ENCODE results near the gene PDE4A. TPM values are rescaled to one million over a fixed set of nuclear protein-coding genes. Genes with fewer than 3 reads are reported as not detected.
A peak's percentile ranks its signal among the peaks of the same experiment; 100 is the strongest.

PDE4A gene
- total RNA-seq, 1 experiment from 2014 or later: 3.7 TPM

GRCh38 chr19:10395003-10395402 lies 25.3 kb upstream of the PDE4A start:
- ChIA-PET CTCF (no interaction called here), POLR2A (no interaction called here)

GRCh38 chr19:10395436-10395835 lies 24.9 kb upstream of the PDE4A start:
- ChIA-PET CTCF (no interaction called here), POLR2A (no interaction called here)
- TSS peak; percentile 39 for BruUV-seq (replicated peaks)
- peaks cover 59% of the 10 kb centered on the region for H3K36me3 Mint-ChIP-seq (ENCODE audit: insufficient read depth, unreplicated experiment)
- intact Hi-C loops (cut with micrococcal nuclease; ENCODE audit: unreplicated experiment): no loop called here
- H3K4me1 ChIP-seq: no peaks in the 10 kb centered on the region
- no peak overlapping the region for H3K27ac Mint-ChIP-seq (ENCODE audit: unreplicated experiment)
- no peak for TF ChIP-seq CTCF (IDR thresholded peaks at IDR 0.05; ENCODE audit: insufficient read depth in 1 of 2, low read depth in 1 of 2, low read length in 1 of 2, severe bottlenecking in 1 of 2, unreplicated experiment in 1 of 2)
- no peaks in the 10 kb centered on the region for H3K27me3 ChIP-seq (replicated peaks; ENCODE audit: control insufficient read depth, insufficient read depth, low read length)
- H3K27me3 Mint-ChIP-seq (ENCODE audit: insufficient read depth, unreplicated experiment): no peaks in the 10 kb centered on the region
- H3K36me3 ChIP-seq (ENCODE audit: control insufficient read depth, insufficient read depth, low read length): peaks cover 4% of the 10 kb centered on the region
- no peak overlapping the region for H3K4me3 ChIP-seq (ENCODE audit: low read depth, low read length)
- no peaks in the 10 kb centered on the region for H3K9me3 Mint-ChIP-seq (ENCODE audit: unreplicated experiment)
- H3K4me3 Mint-ChIP-seq (ENCODE audit: unreplicated experiment): no peak overlapping the region
- DNase-seq: no peak
- H3K9me3 ChIP-seq: no peaks in the 10 kb centered on the region
- no peaks in the 10 kb centered on the region for H3K4me1 Mint-ChIP-seq (ENCODE audit: low read depth, unreplicated experiment)

More at GRCh38 chr19:10395003-10395402, 25.3 kb upstream of the PDE4A start:
- no TSS peak for BruUV-seq (replicated peaks)
- Histone ChIP-seq H3K4me3 (ENCODE audit: low read depth, low read length) (no peak overlapping the region), H3K4me1 (no peaks in the 10 kb centered on the region), H3K36me3 (ENCODE audit: control insufficient read depth, insufficient read depth, low read length) (peaks cover 3% of the 10 kb centered on the region), H3K9me3 (no peaks in the 10 kb centered on the region), H3K27me3 (replicated peaks; ENCODE audit: control insufficient read depth, insufficient read depth, low read length) (no peaks in the 10 kb centered on the region)
- H3K27me3 Mint-ChIP-seq (ENCODE audit: insufficient read depth, unreplicated experiment): no peaks in the 10 kb centered on the region
- H3K4me1 Mint-ChIP-seq (ENCODE audit: low read depth, unreplicated experiment): no peaks in the 10 kb centered on the region
- H3K36me3 Mint-ChIP-seq (ENCODE audit: insufficient read depth, unreplicated experiment): peaks cover 62% of the 10 kb centered on the region
- H3K9me3 Mint-ChIP-seq (ENCODE audit: unreplicated experiment): no peaks in the 10 kb centered on the region
- H3K27ac Mint-ChIP-seq (ENCODE audit: unreplicated experiment): no peak overlapping the region
- no peak for TF ChIP-seq CTCF (IDR thresholded peaks at IDR 0.05; ENCODE audit: insufficient read depth in 1 of 2, low read depth in 1 of 2, low read length in 1 of 2, severe bottlenecking in 1 of 2, unreplicated experiment in 1 of 2)
- intact Hi-C loops (cut with micrococcal nuclease; ENCODE audit: unreplicated experiment): no loop called here
- no peak overlapping the region for H3K4me3 Mint-ChIP-seq (ENCODE audit: unreplicated experiment)
- DNase-seq: no peak

- no peaks in the 10 kb centered on the region for H3K27me3 Mint-ChIP-seq (ENCODE audit: insufficient read depth, unreplicated experiment)
- DNase-seq: no peak
- H3K27me3 ChIP-seq (replicated peaks; ENCODE audit: control insufficient read depth, insufficient read depth, low read length): no peaks in the 10 kb centered on the region
- no peaks in the 10 kb centered on the region for H3K4me1 Mint-ChIP-seq (ENCODE audit: low read depth, unreplicated experiment)
- BruUV-seq (replicated peaks): no TSS peak
- no peak overlapping the region for H3K4me3 ChIP-seq (ENCODE audit: low read depth, low read length)
- H3K4me1 ChIP-seq: no peaks in the 10 kb centered on the region
- ChIA-PET POLR2A (no interaction called here), CTCF (no interaction called here)
- H3K4me3 Mint-ChIP-seq (ENCODE audit: unreplicated experiment): no peak overlapping the region
- peaks cover 57% of the 10 kb centered on the region for H3K36me3 Mint-ChIP-seq (ENCODE audit: insufficient read depth, unreplicated experiment)
- intact Hi-C loops (cut with micrococcal nuclease; ENCODE audit: unreplicated experiment): no loop called here
- H3K36me3 ChIP-seq (ENCODE audit: control insufficient read depth, insufficient read depth, low read length): peaks cover 4% of the 10 kb centered on the region
- H3K9me3 ChIP-seq: no peaks in the 10 kb centered on the region
- TF ChIP-seq CTCF (IDR thresholded peaks at IDR 0.05; ENCODE audit: insufficient read depth in 1 of 2, low read depth in 1 of 2, low read length in 1 of 2, severe bottlenecking in 1 of 2, unreplicated experiment in 1 of 2): no peak
- H3K9me3 Mint-ChIP-seq (ENCODE audit: unreplicated experiment): no peaks in the 10 kb centered on the region
- peak overlapping the region; percentile 81 for H3K27ac Mint-ChIP-seq (ENCODE audit: unreplicated experiment)
Measured at GRCh38 chr19:10395917-10396316, 24.4 kb upstream of the PDE4A start.
